ENCODE measurements around the gene VIM.

VIM gene

DNA sequence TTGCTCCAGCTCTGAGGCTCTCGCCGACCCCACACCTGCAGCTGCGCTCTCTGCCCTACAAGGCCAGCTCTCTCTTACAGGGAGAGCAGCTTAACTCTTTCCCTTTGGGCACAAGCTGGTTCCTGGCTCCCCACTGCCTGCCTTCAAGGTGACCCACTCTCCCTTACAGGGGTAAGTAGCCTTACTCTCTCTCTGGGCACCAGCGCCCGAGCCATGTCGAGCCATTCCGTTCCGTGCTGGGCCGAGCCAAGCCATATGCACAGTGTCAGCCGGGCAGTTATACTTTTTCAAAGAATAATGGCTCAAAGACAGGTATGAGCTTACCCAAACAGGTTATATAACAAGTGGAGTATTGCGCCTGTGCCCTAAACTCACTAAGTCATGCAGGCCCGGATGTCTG, 44.6 kb downstream of the VIM start:
- Histone ChIP-seq H3K4me3 (ENCODE audit: low read depth, low read length) (no peak overlapping the region), H3K27me3 (peaks cover 10% of the 10 kb centered on the region), H3K4me1 (no peaks in the 10 kb centered on the region), H3K36me3 (no peaks in the 10 kb centered on the region), H3K9me3 (no peaks in the 10 kb centered on the region)
- no peak for TF ChIP-seq CTCF (IDR thresholded peaks at IDR 0.05; ENCODE audit: low read depth, low read length)
- no peak for DNase-seq

GRCh38 chr10:17273403-17273802, 45.4 kb downstream of the VIM start:
- no peak for DNase-seq
- Histone ChIP-seq H3K4me3 (ENCODE audit: low read depth, low read length) (no peak overlapping the region), H3K9me3 (no peaks in the 10 kb centered on the region), H3K36me3 (no peaks in the 10 kb centered on the region), H3K4me1 (no peaks in the 10 kb centered on the region), H3K27me3 (peaks cover 2% of the 10 kb centered on the region; the same call in 1 of the 2 replicates)
- TF ChIP-seq CTCF (IDR thresholded peaks at IDR 0.05; ENCODE audit: low read depth, low read length), result no peak

DNA sequence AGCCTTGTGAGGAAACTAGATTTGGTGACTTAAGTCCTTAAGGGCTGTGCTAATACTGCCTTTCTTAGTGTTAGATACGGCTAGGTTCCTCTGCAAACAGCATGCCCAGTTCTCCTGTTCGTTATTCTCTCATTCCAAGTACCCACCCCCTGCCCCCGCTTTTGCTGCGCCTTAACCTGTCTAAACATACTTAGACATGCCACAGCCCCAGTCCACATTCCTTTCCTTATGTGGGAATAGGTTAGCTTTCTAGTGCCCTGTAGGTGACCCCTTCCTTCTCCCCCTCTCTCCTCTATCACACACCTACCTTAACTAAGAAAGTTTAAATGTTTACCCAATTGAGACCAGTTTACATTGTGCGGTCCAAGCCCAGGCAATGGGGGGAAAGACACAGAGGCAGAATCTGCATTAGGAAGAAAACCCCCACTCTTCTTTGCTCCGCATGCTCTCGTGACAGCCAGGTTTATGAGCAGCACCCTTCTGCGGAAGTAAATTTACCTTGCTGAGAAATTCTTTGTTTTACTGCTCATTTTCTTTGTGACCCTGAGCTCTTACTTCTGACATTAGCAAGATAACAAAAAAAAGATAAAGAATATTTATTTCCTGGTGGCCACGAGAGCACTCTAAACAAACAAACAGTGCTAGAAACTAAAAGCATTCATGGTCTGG, 48.8 kb downstream of the VIM start:
- no peak for DNase-seq
- TF ChIP-seq CTCF (IDR thresholded peaks at IDR 0.05; ENCODE audit: low read depth, low read length), result no peak
- Histone ChIP-seq H3K4me3 (ENCODE audit: low read depth, low read length) (no peak overlapping the region), H3K27me3 (no peaks in the 10 kb centered on the region), H3K9me3 (no peaks in the 10 kb centered on the region), H3K36me3 (no peaks in the 10 kb centered on the region), H3K4me1 (no peaks in the 10 kb centered on the region)

DNA sequence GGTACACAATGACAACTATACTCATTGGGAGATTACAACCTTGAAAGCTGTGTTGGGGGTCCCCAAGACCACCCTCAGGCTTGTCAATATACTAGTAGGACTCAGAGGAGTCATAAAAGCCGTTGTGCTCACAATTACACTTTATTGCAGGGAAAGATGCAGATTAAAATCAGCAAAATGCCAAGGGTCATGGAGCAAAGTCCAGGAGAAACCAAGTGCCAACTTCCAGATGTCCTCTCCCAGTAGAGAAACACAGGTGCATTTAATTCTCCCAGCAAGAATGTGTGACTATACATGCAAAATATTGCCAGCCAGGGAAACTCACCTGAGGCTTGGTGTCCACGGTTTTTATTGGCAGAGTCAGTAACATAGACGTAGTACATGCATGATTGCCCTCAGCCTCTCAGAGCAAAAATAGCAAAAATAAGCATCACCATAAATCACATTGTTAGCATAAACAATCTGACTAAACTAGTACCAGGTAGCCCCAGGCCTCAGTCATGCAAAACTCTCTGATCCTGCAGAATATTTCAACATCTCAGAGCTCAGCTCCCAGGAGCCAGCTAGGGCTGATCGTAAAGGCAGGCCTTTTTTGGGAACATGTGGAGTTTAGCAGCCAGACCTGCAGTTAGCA, 50.7 kb downstream of the VIM start:
- no peak overlapping the region for H3K4me3 ChIP-seq (ENCODE audit: low read depth, low read length)
- H3K27me3 ChIP-seq, result no peaks in the 10 kb centered on the region
- H3K36me3 ChIP-seq, result no peaks in the 10 kb centered on the region
- H3K4me1 ChIP-seq, result no peaks in the 10 kb centered on the region
- H3K9me3 ChIP-seq, result no peaks in the 10 kb centered on the region
- no peak for DNase-seq
- no peak for TF ChIP-seq CTCF (IDR thresholded peaks at IDR 0.05; ENCODE audit: low read depth, low read length)

GRCh38 chr10:17282311-17282710, 54.3 kb downstream of the VIM start:
- Histone ChIP-seq H3K4me3 (ENCODE audit: low read depth, low read length) (no peak overlapping the region), H3K36me3 (no peaks in the 10 kb centered on the region), H3K27me3 (peaks cover 14% of the 10 kb centered on the region), H3K4me1 (no peaks in the 10 kb centered on the region), H3K9me3 (no peaks in the 10 kb centered on the region)
- DNase-seq, result no peak
- no peak for TF ChIP-seq CTCF (IDR thresholded peaks at IDR 0.05; ENCODE audit: low read depth, low read length)
